Endothelial cell of umbilical vein (primary cell): ENCODE measurements around the gene SLC25A29. TPM values are rescaled to one million over a fixed set of nuclear protein-coding genes. Genes with fewer than 3 reads are reported as not detected.

ENCODE experiments used
- BruUV-seq: library from RNA; stranded (reverse); fragments of 400-500 nt; replicated peaks from 2 replicates; lab custom pipeline; 2021; lab: Mats Ljungman, UMichigan
- CTCF ChIA-PET: fragments of 300-600, 350-600 bp; sonication (Branson Sonifier 250); formaldehyde crosslinking; loops from one replicate; lab custom pipeline; 2021; ENCODE audit warnings: antibody characterized with exemption, inconsistent platforms; lab: Charles Lee
- POLR2A ChIA-PET: fragments of 300-600, 350-600 bp; sonication (Branson Sonifier 250); formaldehyde crosslinking; loops from one replicate; lab custom pipeline; 2021; ENCODE audit warnings: antibody characterized with exemption, inconsistent platforms; lab: Charles Lee
- DNase-seq: peaks from one replicate; pipeline ENCODE4 v3.0.0-alpha.2; 2011; ENCODE audit warnings: low read depth, low spot score
- FAIRE-seq: peaks from 2 replicates; lab custom pipeline; 2011; peaks lifted over from hg19 to GRCh38; lab: Jason Lieb, UNC
- H2AFZ ChIP-seq: 2 replicates; pipeline ENCODE4 v1.6.0; 2012; ENCODE audit warnings: low read depth, low read length, control low read depth, inconsistent platforms
- H3K27ac ChIP-seq: 2 replicates; pipeline ENCODE4 v1.5.1; 2011; ENCODE audit warnings: low read depth, mild to moderate bottlenecking, control low read depth, low read length, moderate library complexity; ENCODE audit not compliant: insufficient read depth
- H3K27me3 ChIP-seq, 2 experiments: 2 replicates each; pipeline versions ENCODE4 v1.6.0 to v1.6.1; 2011; ENCODE audit warnings: low read length in 2 of 2, mixed read lengths in 1 of 2; ENCODE audit not compliant: control insufficient read depth in 2 of 2, insufficient read depth in 2 of 2
- H3K36me3 ChIP-seq, 2 experiments: 2 replicates in 1 of 2; 3 replicates in 1 of 2; pipeline ENCODE4 v1.5.1; 2011; ENCODE audit warnings: low read length in 2 of 2, mild to moderate bottlenecking in 1 of 2, moderate library complexity in 1 of 2; ENCODE audit not compliant: control insufficient read depth in 2 of 2, insufficient read depth in 2 of 2; ENCODE audit errors: extremely low read depth in 1 of 2
- H3K4me1 ChIP-seq: 3 replicates; pipeline ENCODE4 v1.5.1; 2011; ENCODE audit warnings: mild to moderate bottlenecking, low read length; ENCODE audit not compliant: control insufficient read depth, insufficient read depth; ENCODE audit errors: extremely low read depth
- H3K4me2 ChIP-seq: 2 replicates; pipeline ENCODE4 v1.6.1; 2011; ENCODE audit warnings: low read length, control low read depth, mixed read lengths; ENCODE audit not compliant: insufficient read depth
- H3K4me3 ChIP-seq, 3 experiments: fragments of 200-600 bp in 1 of 3; sonication (generic), shearing (Covaris generic) in 1 of 3; replicated peaks in 1 of 3; 2 replicates each; pipeline ENCODE4 v1.5.1; 2011 to 2016; ENCODE audit warnings: control low read depth in 3 of 3, low read length in 3 of 3, mild to moderate bottlenecking in 2 of 3, inconsistent platforms in 1 of 3, low read depth in 1 of 3, moderate library complexity in 1 of 3; ENCODE audit not compliant: insufficient read depth in 1 of 3
- H3K79me2 ChIP-seq: 2 replicates; pipeline ENCODE4 v1.6.0; 2012; ENCODE audit warnings: low read length, inconsistent platforms; ENCODE audit not compliant: control insufficient read depth, insufficient read depth
- H3K9ac ChIP-seq: replicated peaks from 2 replicates; pipeline ENCODE3; 2011; ENCODE audit warnings: low read length, control low read depth; ENCODE audit not compliant: insufficient read depth; ENCODE audit errors: extremely low read depth
- H3K9me1 ChIP-seq: replicated peaks from 3 replicates; pipeline ENCODE4 v1.6.0; 2011; ENCODE audit warnings: mild to moderate bottlenecking, low read length; ENCODE audit not compliant: control insufficient read depth, insufficient read depth; ENCODE audit errors: extremely low read depth
- H3K9me3 ChIP-seq: replicated peaks from 2 replicates; pipeline ENCODE4 v1.5.1; 2012; ENCODE audit warnings: low read length, inconsistent platforms; ENCODE audit not compliant: control insufficient read depth, insufficient read depth
- H4K20me1 ChIP-seq: replicated peaks from 2 replicates; pipeline ENCODE3; 2011; ENCODE audit warnings: mild to moderate bottlenecking, low read length; ENCODE audit not compliant: control insufficient read depth, insufficient read depth; ENCODE audit errors: extremely low read depth
- EZH2 ChIP-seq: IDR thresholded peaks from 2 replicates; pipeline ENCODE4 v1.6.1; 2012; ENCODE audit warnings: borderline replicate concordance, low read depth, mild to moderate bottlenecking, moderate library complexity, low read length, inconsistent platforms; ENCODE audit not compliant: severe bottlenecking
- FOS ChIP-seq: IDR thresholded peaks from 2 replicates; pipeline ENCODE4 v1.6.1; 2011; ENCODE audit warnings: mild to moderate bottlenecking, low read length, moderate library complexity, borderline replicate concordance; ENCODE audit not compliant: insufficient read depth
- GATA2 ChIP-seq: IDR thresholded peaks from 2 replicates; pipeline ENCODE4 v1.7.0; 2011; ENCODE audit warnings: low read depth, mild to moderate bottlenecking, moderate library complexity, mixed read lengths, low read length; ENCODE audit not compliant: insufficient read length, insufficient read depth
- POLR2A ChIP-seq: IDR thresholded peaks from 2 replicates; pipeline ENCODE4 v1.6.1; 2012; ENCODE audit warnings: low read depth, mild to moderate bottlenecking, control low read depth, low read length
- POLR2AphosphoS5 ChIP-seq: IDR thresholded peaks from 2 replicates; pipeline ENCODE4 v1.6.1; 2012; ENCODE audit warnings: low read depth, mild to moderate bottlenecking, control low read depth, low read length, moderate library complexity; ENCODE audit not compliant: insufficient read depth
- dilution Hi-C: fragments of 300-500 bp; cut with MboI; formaldehyde crosslinking; loops from one replicate; pipeline ENCODE4 v1.15.0; 2019; ENCODE audit warnings: low sequenced_read_pairs; ENCODE audit not compliant: extremely low pct_ligation_motif_present
- intact Hi-C: fragments of 100-400 bp; cut with micrococcal nuclease; formaldehyde crosslinking; loops from one replicate; pipeline ENCODE4 v1.10.0; 2022
- polyA plus RNA-seq, 4 experiments: library from polyadenylated mRNA; depleted of rRNA in 3 of 4; stranded (reverse) in 3 of 4; unstranded in 1 of 4; fragments of >200 nt; gene quantifications; 2 replicates each; pipeline versions ENCODE4 v1.2.1 to v1.2.3, GENCODE V29; 2011 to 2012; ENCODE audit warnings: missing spikeins in 1 of 4
- total RNA-seq: library from RNA; stranded (reverse); gene quantifications from 2 replicates; pipeline ENCODE4 v1.2.3, GENCODE V29; 2021

The SLC25A29 gene
- total and polyA plus RNA-seq, 2 donors (not counting 3 experiments of a cell fraction or from before 2014, with no cell fraction given), result 132 to 154 TPM

DNA sequence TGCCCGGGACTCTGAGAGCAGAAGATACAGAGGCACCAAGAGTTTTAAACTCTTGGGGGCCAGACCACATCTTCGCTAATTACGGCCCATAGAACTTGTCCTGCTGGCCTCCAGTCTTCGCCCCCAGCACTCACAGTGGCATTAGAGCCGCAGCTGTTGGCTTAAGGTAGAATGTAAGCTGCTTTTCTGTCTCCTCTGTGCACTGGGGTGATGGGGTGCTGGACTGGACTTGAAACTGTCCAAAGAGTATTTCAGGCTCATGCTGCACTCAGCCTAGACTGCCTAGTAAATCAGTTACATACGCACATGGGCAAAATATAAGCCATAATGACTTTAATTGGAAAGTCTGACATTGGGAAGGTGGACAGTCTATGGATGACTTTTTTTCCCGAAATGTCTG, 38.3 kb downstream of the SLC25A29 start:
- FAIRE-seq (no peak), DNase-seq (no peak)
- Histone ChIP-seq H3K36me3 (peaks cover 3 to 15% of the 10 kb centered on the region in 2 experiments), H3K4me2 (no peak overlapping the region), H3K27ac (no peak overlapping the region), H3K9me1 (no peaks in the 10 kb centered on the region), H3K79me2 (peaks cover 85% of the 10 kb centered on the region), H3K9ac (no peak overlapping the region), H3K4me1 (no peaks in the 10 kb centered on the region), H3K9me3 (no peaks in the 10 kb centered on the region), H3K27me3 (no peaks in the 10 kb centered on the region), H4K20me1 (no peaks in the 10 kb centered on the region), H2AFZ (no peak overlapping the region), H3K4me3 (no peak overlapping the region)
- intact Hi-C loops (no loop called here), dilution Hi-C loops (no loop called here)
- POLR2A ChIA-PET, result no interaction called here
- CTCF ChIA-PET, result interaction anchor here (0.8 to 1.4 kb wide), 4 partner anchors 10 to 35 kb away, joined by 3 read pairs; no protein-coding TSS in a partner anchor
- TF ChIP-seq GATA2 (no peak), EZH2 (no peak)
- no TSS peak for BruUV-seq

DNA sequence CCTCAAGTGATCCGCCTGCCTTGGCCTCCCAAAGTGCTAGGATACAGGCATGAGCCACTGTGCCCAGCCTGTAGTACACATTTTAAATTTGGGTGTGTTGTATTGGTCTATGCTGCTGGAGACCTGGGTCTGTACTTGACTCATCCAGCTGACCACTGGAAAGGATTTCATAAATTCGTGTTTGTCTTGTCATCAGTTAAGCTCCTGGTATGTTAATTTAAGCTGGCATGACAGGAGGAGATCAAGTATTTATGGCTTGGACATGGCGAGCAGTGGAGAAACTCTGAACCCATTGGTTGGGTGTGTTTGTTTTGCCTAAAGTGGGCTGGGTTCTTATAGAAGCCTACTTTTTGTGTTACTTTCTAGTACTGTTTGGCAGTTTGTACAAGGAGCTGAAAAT, 43.1 kb downstream of the SLC25A29 start:
- dilution Hi-C loops (no loop called here), intact Hi-C loops (no loop called here)
- DNase-seq (no peak), FAIRE-seq (no peak)
- no peak overlapping the region for H3K4me2 ChIP-seq
- no peak overlapping the region for H2AFZ ChIP-seq
- H3K9ac ChIP-seq, result no peak overlapping the region
- H3K4me1 ChIP-seq, result no peaks in the 10 kb centered on the region
- no peaks in the 10 kb centered on the region for H3K9me1 ChIP-seq
- ChIA-PET CTCF (interaction anchor here (0.9 to 1.2 kb wide), 3 partner anchors 11 to 16 kb away, joined by 3 to 4 read pairs (median 3); no protein-coding TSS in a partner anchor), POLR2A (no interaction called here)
- H3K27me3 ChIP-seq, result no peaks in the 10 kb centered on the region
- H3K27ac ChIP-seq, result no peak overlapping the region
- H3K36me3 ChIP-seq, result peaks cover 3 to 10% of the 10 kb centered on the region in 2 experiments
- peaks cover 2% of the 10 kb centered on the region for H4K20me1 ChIP-seq
- no TSS peak for BruUV-seq
- H3K79me2 ChIP-seq, result peaks cover 98% of the 10 kb centered on the region
- no peak overlapping the region for H3K4me3 ChIP-seq
- TF ChIP-seq POLR2AphosphoS5 (no peak), POLR2A (no peak), FOS (no peak)
- H3K9me3 ChIP-seq, result no peaks in the 10 kb centered on the region
